Activated T-helper 1 cell treated with anti-CD3 and anti-CD28 coated beads, Interleukin-12 subunit alpha, Interleukin-12 subunit beta, Interleukin-2, Interleukin-4 antibody, amounts not matched to agents 30 ng/mL and 10 ng/mL and 1 ng/mL, durations not matched to agents 14 hours and 24 hours and 36 hours (primary cell): ENCODE measurements around the gene CPZ. TPM values are rescaled to one million over a fixed set of nuclear protein-coding genes. Genes with fewer than 3 reads are reported as not detected.

Experiments
- DNase-seq: peaks from one replicate; pipeline ENCODE4 v3.0.0; 2021; ENCODE audit warnings: low spot score
- H3K27ac Mint-ChIP-seq: one replicate; pipeline ENCODE4 v1.8.0; 2021; ENCODE audit warnings: mild to moderate bottlenecking, mixed read lengths
- H3K27me3 Mint-ChIP-seq: one replicate; pipeline ENCODE4 v1.8.0; 2022; ENCODE audit warnings: mild to moderate bottlenecking, moderate library complexity, mixed read lengths; ENCODE audit not compliant: insufficient read depth
- H3K36me3 Mint-ChIP-seq: one replicate; pipeline ENCODE4 v1.8.0; 2021; ENCODE audit warnings: low read depth, mixed read lengths
- H3K4me1 Mint-ChIP-seq: one replicate; pipeline ENCODE4 v1.8.0; 2021; ENCODE audit warnings: low read depth, mixed read lengths
- H3K4me3 Mint-ChIP-seq: one replicate; pipeline ENCODE4 v1.8.0; 2021; ENCODE audit warnings: mild to moderate bottlenecking, moderate library complexity, mixed read lengths
- H3K9me3 Mint-ChIP-seq: one replicate; pipeline ENCODE4 v1.8.0; 2021; ENCODE audit warnings: mixed read lengths
- intact Hi-C: fragments of 100-400 bp; cut with micrococcal nuclease; formaldehyde crosslinking; loops from one replicate; pipeline ENCODE4 v1.15.1; 2024
- total RNA-seq: library from RNA; stranded (reverse); gene quantifications from 2 replicates; pipeline ENCODE4 v1.2.3, GENCODE V29; 2022

CPZ gene
- total RNA-seq, 1 donor from 2014 or later = not detected

DNA sequence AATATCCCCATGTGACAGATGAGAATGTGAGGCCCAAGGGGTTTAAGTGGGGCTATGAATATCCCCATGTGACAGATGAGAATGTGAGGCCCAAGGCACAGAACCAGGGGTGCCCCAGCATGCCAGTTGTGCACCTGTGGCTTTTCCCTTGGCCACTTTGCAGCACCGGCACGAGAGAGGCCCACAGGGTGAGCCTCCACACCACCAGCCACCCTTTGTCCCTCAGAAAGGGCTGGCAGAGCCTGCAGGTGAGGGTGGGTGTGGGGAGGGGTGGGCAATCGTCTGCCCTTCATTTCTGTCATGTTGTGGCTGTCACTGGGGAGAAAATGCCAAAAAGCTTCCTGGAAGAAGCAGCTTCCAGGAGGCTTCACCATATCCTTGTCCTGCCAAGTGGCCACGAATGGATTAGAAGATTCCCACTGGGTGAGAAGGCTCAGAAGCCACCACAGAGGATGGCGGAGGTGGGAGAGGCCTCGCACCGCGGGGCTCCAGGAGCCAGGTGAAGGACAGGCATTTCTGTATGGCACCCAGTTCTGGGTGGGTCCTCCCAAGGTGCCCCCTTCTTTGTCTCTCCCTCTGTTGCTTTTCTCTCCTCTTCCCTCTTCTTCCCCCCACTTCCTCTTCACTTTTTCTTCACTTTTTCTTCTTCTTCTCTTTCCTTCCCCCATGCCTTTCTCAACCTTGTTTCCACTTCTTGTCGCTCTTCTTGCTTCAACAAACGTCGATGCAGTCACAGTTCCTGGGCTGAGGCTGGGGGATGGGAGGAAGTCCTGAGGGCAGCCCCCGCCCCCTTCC is 12.8 kb upstream of the CPZ start:
- no peak for DNase-seq
- no peak overlapping the region for H3K27ac Mint-ChIP-seq
- no peaks in the 10 kb centered on the region for H3K9me3 Mint-ChIP-seq
- no peaks in the 10 kb centered on the region for H3K27me3 Mint-ChIP-seq
- intact Hi-C loops = no loop called here
- H3K4me1 Mint-ChIP-seq = no peaks in the 10 kb centered on the region
- H3K36me3 Mint-ChIP-seq = no peaks in the 10 kb centered on the region
- H3K4me3 Mint-ChIP-seq = no peak overlapping the region

DNA sequence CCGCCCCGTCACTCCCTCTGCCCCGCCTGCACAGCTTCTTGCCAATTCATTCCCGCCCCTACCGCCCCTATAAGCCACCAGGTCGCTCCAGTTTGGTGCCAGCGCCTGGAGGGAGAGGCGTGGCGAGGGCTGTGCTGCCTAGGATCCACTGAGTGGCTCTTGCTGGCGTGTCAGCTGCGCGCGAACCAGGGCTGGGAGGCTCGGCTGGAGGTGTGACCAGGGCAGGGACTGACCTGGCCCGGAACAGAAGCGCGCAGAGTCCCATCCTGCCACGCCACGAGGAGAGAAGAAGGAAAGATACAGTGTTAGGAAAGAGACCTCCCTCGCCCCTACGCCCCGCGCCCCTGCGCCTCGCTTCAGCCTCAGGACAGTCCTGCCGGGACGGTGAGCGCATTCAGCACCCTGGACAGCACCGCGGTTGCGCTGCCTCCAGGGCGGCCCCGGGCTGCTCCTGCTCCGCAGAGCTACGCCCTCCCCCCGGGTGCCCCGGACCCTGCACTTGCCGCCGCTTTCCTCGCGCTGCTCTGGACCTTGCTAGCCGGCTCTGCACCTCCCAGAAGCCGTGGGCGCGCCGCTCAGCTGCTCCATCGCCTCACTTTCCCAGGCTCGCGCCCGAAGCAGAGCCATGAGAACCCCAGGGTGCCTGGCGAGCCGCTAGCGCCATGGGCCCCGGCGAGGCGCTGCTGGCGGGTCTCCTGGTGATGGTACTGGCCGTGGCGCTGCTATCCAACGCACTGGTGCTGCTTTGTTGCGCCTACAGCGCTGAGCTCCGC is 12.1 kb upstream of the CPZ start, which contains the start of gene GPR78:
TSS of gene GPR78 (plus strand) at position 72 of the 773 bp plus-strand sequence. CDS start at position 663, 591 bp downstream.
- DNase-seq = peak; percentile 37
- Mint-ChIP-seq H3K27ac (no peak within 1 kb of the TSS), H3K4me3 (no peak within 1 kb of the TSS), H3K36me3 (no peaks in the 10 kb centered on the region), H3K9me3 (no peaks in the 10 kb centered on the region), H3K4me1 (no peaks in the 10 kb centered on the region), H3K27me3 (no peaks in the 10 kb centered on the region)
- intact Hi-C loops = no loop called here

DNA sequence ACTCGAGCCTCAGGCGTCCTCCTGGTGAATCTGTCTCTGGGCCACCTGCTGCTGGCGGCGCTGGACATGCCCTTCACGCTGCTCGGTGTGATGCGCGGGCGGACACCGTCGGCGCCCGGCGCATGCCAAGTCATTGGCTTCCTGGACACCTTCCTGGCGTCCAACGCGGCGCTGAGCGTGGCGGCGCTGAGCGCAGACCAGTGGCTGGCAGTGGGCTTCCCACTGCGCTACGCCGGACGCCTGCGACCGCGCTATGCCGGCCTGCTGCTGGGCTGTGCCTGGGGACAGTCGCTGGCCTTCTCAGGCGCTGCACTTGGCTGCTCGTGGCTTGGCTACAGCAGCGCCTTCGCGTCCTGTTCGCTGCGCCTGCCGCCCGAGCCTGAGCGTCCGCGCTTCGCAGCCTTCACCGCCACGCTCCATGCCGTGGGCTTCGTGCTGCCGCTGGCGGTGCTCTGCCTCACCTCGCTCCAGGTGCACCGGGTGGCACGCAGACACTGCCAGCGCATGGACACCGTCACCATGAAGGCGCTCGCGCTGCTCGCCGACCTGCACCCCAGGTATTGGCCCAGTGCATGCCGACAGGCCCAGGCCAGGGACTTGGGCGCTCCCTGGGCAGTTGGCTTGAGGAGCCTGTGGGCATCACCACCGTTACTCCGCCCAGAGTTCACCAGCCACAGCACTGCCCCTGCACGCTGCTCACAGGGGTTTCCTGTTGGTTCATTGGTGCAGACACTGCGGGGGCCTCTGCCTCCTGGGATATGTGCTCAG is 11.3 kb upstream of the CPZ start:
- peaks cover under 1% of the 10 kb centered on the region for H3K27me3 Mint-ChIP-seq
- H3K36me3 Mint-ChIP-seq = no peaks in the 10 kb centered on the region
- H3K4me1 Mint-ChIP-seq = no peaks in the 10 kb centered on the region
- no peak for DNase-seq
- no peak overlapping the region for H3K27ac Mint-ChIP-seq
- H3K4me3 Mint-ChIP-seq = no peak overlapping the region
- intact Hi-C loops = no loop called here
- H3K9me3 Mint-ChIP-seq = no peaks in the 10 kb centered on the region

DNA sequence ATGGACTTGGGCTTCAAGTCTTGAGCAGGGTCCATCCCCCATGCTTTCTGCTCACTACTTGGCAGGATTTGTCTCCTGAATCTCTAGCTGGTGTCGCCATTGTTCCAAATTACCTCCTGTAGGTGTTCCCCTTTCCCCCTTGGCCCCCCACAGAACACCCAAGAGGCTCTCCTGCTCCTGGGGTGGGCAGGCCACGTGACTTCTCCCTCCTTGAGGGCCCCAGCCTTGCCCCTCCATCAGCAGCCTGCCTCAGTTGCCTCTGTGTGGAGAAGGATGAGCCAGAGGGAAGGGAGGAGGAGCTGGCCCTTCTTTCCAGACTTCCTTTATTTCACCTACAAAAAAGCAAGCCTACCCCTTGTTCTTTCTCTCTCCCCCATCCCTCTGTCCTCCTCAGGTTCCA is 10.5 kb upstream of the CPZ start:
- Mint-ChIP-seq H3K4me1 (no peaks in the 10 kb centered on the region), H3K4me3 (no peak overlapping the region), H3K27ac (no peak overlapping the region), H3K27me3 (peaks cover 3% of the 10 kb centered on the region), H3K9me3 (no peaks in the 10 kb centered on the region), H3K36me3 (no peaks in the 10 kb centered on the region)
- no peak for DNase-seq
- intact Hi-C loops = no loop called here

DNA sequence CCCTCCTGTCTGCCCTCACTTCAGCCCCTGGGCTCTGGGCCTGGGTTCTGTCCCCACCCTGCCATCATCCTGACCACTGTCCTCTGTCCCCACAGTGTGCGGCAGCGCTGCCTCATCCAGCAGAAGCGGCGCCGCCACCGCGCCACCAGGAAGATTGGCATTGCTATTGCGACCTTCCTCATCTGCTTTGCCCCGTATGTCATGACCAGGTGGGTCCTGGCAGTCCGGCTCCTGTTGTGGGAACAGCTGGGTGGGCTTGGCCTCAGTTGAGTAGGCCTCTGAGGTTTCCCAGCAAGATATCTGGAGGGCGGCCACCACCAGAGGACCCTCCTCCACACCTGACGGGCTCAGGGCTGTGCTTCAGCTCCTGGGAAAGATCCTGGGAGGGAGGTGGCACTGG is 10.1 kb upstream of the CPZ start:
- intact Hi-C loops = no loop called here
- Mint-ChIP-seq H3K27ac (no peak overlapping the region), H3K4me3 (no peak overlapping the region), H3K27me3 (peaks cover 3% of the 10 kb centered on the region), H3K4me1 (no peaks in the 10 kb centered on the region), H3K9me3 (no peaks in the 10 kb centered on the region), H3K36me3 (no peaks in the 10 kb centered on the region)
- DNase-seq = no peak

DNA sequence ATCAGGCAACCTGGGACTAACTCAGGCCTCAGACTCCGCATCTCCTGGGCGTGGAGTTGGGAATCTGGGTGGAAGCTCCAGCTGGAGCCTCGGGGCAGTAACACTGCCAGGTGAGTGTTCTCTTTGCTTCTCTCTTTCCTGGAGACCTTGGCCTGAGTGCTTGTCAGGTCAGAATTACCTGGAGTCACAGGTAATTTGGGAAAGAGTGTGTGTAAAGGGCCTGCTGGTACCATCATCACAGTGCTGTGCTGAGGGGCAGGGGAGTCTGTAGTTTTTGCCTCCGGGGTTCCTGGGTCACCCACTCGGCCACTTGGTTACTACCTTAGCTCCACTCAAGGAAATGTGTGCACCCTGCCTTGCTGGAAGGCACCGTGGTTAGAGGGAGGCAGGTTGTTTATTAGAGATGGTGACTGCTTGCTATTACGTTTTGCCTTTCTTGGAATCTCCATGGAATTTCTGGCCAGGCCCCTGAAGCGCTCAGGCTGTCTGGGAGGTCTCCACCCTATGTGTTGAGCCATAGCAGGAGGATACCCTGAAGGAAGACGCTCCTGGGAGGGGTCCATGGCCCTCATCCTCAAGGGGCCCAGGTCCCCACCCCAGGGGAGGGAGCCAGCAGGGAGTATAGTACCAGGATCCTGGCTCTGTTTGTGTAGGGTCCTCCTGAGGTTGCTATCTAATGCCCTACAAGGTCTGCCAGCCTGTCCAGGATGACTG is 9.5 kb upstream of the CPZ start:
- Mint-ChIP-seq H3K4me1 (no peaks in the 10 kb centered on the region), H3K4me3 (no peak overlapping the region)

DNA sequence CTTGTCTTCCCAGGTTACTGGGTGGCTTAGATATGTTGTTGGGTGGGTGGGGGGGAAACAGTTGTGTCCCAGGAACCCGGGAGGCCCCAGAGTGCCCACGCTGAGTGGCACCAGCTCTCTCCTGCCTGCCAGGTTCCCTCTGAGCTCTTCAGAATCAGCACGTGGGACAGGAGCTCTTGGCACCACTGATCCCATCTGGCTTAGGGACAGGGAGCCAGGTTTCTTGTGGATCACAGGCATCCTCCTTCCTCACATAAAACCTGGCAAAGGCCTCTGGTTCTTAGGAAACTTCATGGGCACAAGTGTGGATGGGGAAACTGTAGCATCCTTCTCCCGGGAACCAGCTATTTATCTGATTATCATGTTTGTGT is 8.9 kb upstream of the CPZ start:
- H3K4me3 Mint-ChIP-seq = no peak overlapping the region
- intact Hi-C loops = no loop called here
- no peak overlapping the region for H3K27ac Mint-ChIP-seq
- no peaks in the 10 kb centered on the region for H3K9me3 Mint-ChIP-seq
- H3K36me3 Mint-ChIP-seq = no peaks in the 10 kb centered on the region
- DNase-seq = no peak
- peaks cover 7% of the 10 kb centered on the region for H3K27me3 Mint-ChIP-seq
- H3K4me1 Mint-ChIP-seq = no peaks in the 10 kb centered on the region

More for the DNA sequence above, 9.5 kb upstream of the CPZ start:
- no peak for DNase-seq
- Mint-ChIP-seq H3K9me3 (no peaks in the 10 kb centered on the region), H3K36me3 (no peaks in the 10 kb centered on the region), H3K27me3 (peaks cover 3% of the 10 kb centered on the region), H3K27ac (no peak overlapping the region)
- intact Hi-C loops = no loop called here

DNA sequence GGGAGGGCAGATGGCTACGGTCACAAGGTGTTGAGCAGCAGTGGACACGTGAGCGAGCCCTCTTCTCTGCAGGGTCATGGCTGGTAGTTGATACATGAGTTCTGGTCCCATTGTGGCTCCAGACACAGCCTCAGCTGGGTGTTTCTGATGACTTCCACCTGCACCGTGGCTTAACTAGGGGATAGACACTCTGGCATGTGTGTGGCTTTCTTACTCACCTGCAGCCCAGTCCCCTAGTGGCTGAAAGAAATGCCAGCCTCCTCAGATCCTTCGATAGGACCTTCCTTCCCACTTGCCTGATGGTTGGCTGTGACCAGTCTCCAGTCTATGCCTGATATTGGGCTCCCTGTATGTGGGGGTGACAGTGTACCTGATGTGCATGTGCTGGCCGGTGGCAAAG is 7.4 kb upstream of the CPZ start:
- Mint-ChIP-seq H3K27me3 (peaks cover 7% of the 10 kb centered on the region), H3K36me3 (no peaks in the 10 kb centered on the region)
- intact Hi-C loops = no loop called here

DNA sequence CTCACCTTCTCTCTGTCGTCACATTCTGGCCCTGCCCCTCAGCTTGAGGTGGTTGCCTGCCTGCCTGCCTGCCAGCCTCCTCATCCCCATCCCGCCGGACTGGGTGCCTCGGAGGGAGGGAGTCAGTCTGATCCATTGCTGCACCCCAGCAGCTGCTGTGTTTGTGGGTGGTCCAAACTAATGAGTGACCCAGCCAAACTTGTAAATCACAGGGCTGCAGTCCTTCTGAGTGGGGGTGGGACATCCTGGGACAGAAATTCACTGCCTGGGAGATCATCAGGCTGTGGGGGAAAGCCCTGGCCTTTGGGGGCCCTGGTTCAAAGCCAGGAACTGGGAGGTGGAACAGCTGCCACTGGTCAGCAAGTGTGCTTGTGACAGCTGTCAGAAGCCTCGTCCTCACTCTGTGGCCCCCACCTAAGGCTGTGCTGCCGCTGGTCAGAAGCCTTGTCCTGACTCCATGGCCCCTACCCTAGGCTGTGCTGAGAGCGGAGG is 6.8 kb upstream of the CPZ start:
- Mint-ChIP-seq H3K4me3 (no peak overlapping the region), H3K4me1 (no peaks in the 10 kb centered on the region), H3K36me3 (no peaks in the 10 kb centered on the region), H3K27ac (no peak overlapping the region), H3K9me3 (no peaks in the 10 kb centered on the region), H3K27me3 (peaks cover 7% of the 10 kb centered on the region)
- DNase-seq = no peak
- intact Hi-C loops = no loop called here

More for the DNA sequence above, 7.4 kb upstream of the CPZ start:
- no peak for DNase-seq
- Mint-ChIP-seq H3K4me1 (no peaks in the 10 kb centered on the region), H3K4me3 (no peak overlapping the region), H3K27ac (no peak overlapping the region), H3K9me3 (no peaks in the 10 kb centered on the region)

DNA sequence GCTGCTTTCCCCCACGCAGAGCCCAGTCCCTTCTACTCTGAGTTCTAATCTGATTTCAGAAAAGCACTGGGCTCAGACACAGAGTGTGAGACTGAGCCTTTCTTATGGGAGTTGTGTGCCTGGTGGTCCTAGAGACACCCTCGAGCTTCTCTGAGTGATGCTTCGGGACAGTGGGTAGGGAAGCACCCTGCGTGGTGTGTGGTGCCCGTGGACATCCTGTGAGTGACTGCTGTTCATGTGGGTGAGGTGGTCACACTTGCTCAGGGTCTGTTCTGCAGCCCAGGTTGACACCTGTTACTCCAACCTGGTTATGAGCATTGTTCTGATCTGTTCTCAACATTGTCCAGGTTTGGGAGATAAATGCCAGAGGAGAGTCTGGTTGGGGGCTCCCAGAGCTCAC is 6.3 kb upstream of the CPZ start:
- DNase-seq = no peak
- Mint-ChIP-seq H3K4me1 (no peaks in the 10 kb centered on the region), H3K27ac (no peak overlapping the region), H3K27me3 (peaks cover 8% of the 10 kb centered on the region), H3K4me3 (no peak overlapping the region), H3K9me3 (no peaks in the 10 kb centered on the region), H3K36me3 (no peaks in the 10 kb centered on the region)
- intact Hi-C loops = no loop called here

DNA sequence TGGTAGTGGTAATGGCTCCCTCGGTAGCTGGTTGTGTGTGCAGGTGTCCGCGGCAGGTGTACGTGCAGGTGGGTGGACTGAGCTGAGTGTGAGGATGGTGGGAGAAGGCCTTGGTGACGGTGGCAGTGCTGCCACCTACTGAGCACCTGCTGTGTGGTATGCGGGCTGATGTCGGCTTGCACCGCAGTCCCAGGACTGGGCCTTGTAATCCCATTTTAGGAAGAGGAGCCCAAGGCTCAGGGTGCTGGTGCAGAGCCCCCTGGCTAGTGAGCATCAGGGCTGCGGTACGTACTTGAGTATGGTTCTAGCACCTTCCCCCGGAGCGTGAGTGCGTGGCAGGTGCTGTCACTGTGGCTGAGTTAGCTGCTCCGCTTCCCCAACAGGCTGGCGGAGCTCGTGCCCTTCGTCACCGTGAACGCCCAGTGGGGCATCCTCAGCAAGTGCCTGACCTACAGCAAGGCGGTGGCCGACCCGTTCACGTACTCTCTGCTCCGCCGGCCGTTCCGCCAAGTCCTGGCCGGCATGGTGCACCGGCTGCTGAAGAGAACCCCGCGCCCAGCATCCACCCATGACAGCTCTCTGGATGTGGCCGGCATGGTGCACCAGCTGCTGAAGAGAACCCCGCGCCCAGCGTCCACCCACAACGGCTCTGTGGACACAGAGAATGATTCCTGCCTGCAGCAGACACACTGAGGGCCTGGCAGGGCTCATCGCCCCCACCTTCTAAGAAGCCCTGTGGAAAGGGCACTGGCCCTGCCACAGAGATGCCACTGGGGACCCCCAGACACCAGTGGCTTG is 5.7 kb upstream of the CPZ start:
- H3K36me3 Mint-ChIP-seq = no peaks in the 10 kb centered on the region
- H3K27ac Mint-ChIP-seq = no peak overlapping the region
- no peaks in the 10 kb centered on the region for H3K9me3 Mint-ChIP-seq
- H3K4me1 Mint-ChIP-seq = no peaks in the 10 kb centered on the region
- intact Hi-C loops = no loop called here
- DNase-seq = no peak
- no peak overlapping the region for H3K4me3 Mint-ChIP-seq
- peaks cover 12% of the 10 kb centered on the region for H3K27me3 Mint-ChIP-seq
